ENCODE results near the gene CPT1A. TPM values are rescaled to one million over a fixed set of nuclear protein-coding genes. Genes with fewer than 3 reads are reported as not detected.

Gene CPT1A
- total and polyA plus RNA-seq, 10 of the 15 experiments (the other 5 are each of a cell fraction or from before 2014, with no cell fraction given): 1.1 to 17.5 (median 6.0) TPM

DNA sequence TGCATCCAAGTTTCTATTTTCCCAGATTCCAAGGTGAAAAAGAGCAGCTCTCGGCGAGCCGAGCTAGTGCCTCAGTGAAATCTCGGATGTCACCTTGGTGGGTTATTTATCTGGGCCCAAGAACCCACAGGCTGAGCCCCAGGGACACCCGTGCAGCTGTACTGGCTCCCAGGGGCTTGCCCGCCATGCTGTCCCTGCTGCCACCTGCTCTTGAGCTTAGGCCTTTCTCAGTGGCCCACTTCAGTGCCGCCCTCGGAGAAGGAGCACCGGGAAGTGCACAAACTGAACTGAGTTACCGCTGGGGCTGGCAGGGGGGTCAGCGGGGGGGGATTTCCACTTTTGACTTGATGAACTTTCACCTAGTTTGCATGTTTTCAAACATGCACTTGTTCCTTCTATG, 27.9 kb downstream of the CPT1A start:
- WGBS (ENCODE audit: insufficient coverage, insufficient replicate concordance, low lambda C conversion rate, missing lambda C conversion rate): 33% methylated on average over 9 of the region's 11 CpGs
- BruUV-seq (replicated peaks): no TSS peak
- ATAC-seq: peak; percentile 56; the same call in 2 of the 3 replicates

More for the DNA sequence above, 27.9 kb downstream of the CPT1A start:
- 0 out of 2 replicates have a peak, but pooled peaks cover 2% of the 10 kb centered on the region for H4K20me1 ChIP-seq (ENCODE audit: control insufficient read depth, insufficient read depth)
- no peak for TF ChIP-seq IRF5 (IDR thresholded peaks at IDR 0.05; ENCODE audit: borderline replicate concordance)
- no peak for TF ChIP-seq BMI1 (IDR thresholded peaks at IDR 0.05; ENCODE audit: borderline replicate concordance)
- TF ChIP-seq, protein P1, sequence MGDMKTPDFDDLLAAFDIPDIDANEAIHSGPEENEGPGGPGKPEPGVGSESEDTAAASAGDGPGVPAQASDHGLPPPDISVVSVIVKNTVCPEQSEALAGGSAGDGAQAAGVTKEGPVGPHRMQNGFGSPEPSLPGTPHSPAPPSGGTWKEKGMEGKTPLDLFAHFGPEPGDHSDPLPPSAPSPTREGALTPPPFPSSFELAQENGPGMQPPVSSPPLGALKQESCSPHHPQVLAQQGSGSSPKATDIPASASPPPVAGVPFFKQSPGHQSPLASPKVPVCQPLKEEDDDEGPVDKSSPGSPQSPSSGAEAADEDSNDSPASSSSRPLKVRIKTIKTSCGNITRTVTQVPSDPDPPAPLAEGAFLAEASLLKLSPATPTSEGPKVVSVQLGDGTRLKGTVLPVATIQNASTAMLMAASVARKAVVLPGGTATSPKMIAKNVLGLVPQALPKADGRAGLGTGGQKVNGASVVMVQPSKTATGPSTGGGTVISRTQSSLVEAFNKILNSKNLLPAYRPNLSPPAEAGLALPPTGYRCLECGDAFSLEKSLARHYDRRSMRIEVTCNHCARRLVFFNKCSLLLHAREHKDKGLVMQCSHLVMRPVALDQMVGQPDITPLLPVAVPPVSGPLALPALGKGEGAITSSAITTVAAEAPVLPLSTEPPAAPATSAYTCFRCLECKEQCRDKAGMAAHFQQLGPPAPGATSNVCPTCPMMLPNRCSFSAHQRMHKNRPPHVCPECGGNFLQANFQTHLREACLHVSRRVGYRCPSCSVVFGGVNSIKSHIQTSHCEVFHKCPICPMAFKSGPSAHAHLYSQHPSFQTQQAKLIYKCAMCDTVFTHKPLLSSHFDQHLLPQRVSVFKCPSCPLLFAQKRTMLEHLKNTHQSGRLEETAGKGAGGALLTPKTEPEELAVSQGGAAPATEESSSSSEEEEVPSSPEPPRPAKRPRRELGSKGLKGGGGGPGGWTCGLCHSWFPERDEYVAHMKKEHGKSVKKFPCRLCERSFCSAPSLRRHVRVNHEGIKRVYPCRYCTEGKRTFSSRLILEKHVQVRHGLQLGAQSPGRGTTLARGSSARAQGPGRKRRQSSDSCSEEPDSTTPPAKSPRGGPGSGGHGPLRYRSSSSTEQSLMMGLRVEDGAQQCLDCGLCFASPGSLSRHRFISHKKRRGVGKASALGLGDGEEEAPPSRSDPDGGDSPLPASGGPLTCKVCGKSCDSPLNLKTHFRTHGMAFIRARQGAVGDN (IDR thresholded peaks at IDR 0.05): 0 out of 2 replicates have a peak, but pooled peaks have one; percentile 16
- ChIA-PET SMC1A (ENCODE audit: uncharacterized antibody, unreplicated experiment) (no interaction called here), POLR2A (no interaction called here), CTCF (interaction anchor here (1.4 kb wide), 1 partner anchor 16 kb away, joined by 3 read pairs; no protein-coding TSS in a partner anchor), RAD21 (ENCODE audit: unreplicated experiment) (no interaction called here)
- FAIRE-seq: no peak
- H3K4me1 ChIP-seq (ENCODE audit: control insufficient read depth, insufficient read depth, low read length): no peaks in the 10 kb centered on the region
- no peak for DNase-seq (ENCODE audit: low read depth, low spot score)
- intact Hi-C loops (cut with micrococcal nuclease; ENCODE audit: unreplicated experiment): no loop called here
- H3K4me2 ChIP-seq (ENCODE audit: control insufficient read depth, insufficient read depth): no peak overlapping the region
- H3K9me3 ChIP-seq (replicated peaks; ENCODE audit: control insufficient read depth, insufficient read depth, low read length): no peaks in the 10 kb centered on the region
- H3K4me3 ChIP-seq: no peak overlapping the region
- H3K9ac ChIP-seq (ENCODE audit: control insufficient read depth, insufficient read depth, low read length): no peak overlapping the region
- H2AFZ ChIP-seq (ENCODE audit: control insufficient read depth, low read depth, low read length): no peak overlapping the region
- H3K36me3 ChIP-seq (ENCODE audit: control insufficient read depth in 2 of 2, insufficient read depth in 2 of 2, low read length in 1 of 2): no peaks in the 10 kb centered on the region; a peak in 2 of 4 replicates
- H3K79me2 ChIP-seq (ENCODE audit: control insufficient read depth, insufficient read depth, low read length): no peaks in the 10 kb centered on the region
- in situ Hi-C loops (cut with MboI): no loop called here
- no peak overlapping the region for H3K27ac ChIP-seq (ENCODE audit: control insufficient read depth, insufficient read depth)
- H3K27me3 ChIP-seq (replicated peaks in 1 of 2; ENCODE audit: control insufficient read depth in 2 of 2, insufficient read depth in 2 of 2, low read length in 1 of 2): no peaks in the 10 kb centered on the region
